Activated T-helper 1 cell treated with anti-CD3 and anti-CD28 coated beads, Interleukin-12 subunit alpha, Interleukin-12 subunit beta, Interleukin-2, Interleukin-4 antibody, amounts not matched to agents 30 ng/mL and 10 ng/mL and 1 ng/mL, durations not matched to agents 14 hours and 24 hours and 36 hours (primary cell): ENCODE measurements around the gene TPTE. TPM values are rescaled to one million over a fixed set of nuclear protein-coding genes. Genes with fewer than 3 reads are reported as not detected.
"Not testable (repeated sequence)": the region's sequence is repeated elsewhere in the genome, so short reads cannot be mapped to it uniquely, and the experiment has no call there.

Experiments
- DNase-seq: peaks from one replicate; pipeline ENCODE4 v3.0.0; 2021; ENCODE audit warnings: low spot score
- H3K27ac Mint-ChIP-seq: one replicate; pipeline ENCODE4 v1.8.0; 2021; ENCODE audit warnings: mild to moderate bottlenecking, mixed read lengths
- H3K27me3 Mint-ChIP-seq: one replicate; pipeline ENCODE4 v1.8.0; 2022; ENCODE audit warnings: mild to moderate bottlenecking, moderate library complexity, mixed read lengths; ENCODE audit not compliant: insufficient read depth
- H3K36me3 Mint-ChIP-seq: one replicate; pipeline ENCODE4 v1.8.0; 2021; ENCODE audit warnings: low read depth, mixed read lengths
- H3K4me1 Mint-ChIP-seq: one replicate; pipeline ENCODE4 v1.8.0; 2021; ENCODE audit warnings: low read depth, mixed read lengths
- H3K4me3 Mint-ChIP-seq: one replicate; pipeline ENCODE4 v1.8.0; 2021; ENCODE audit warnings: mild to moderate bottlenecking, moderate library complexity, mixed read lengths
- H3K9me3 Mint-ChIP-seq: one replicate; pipeline ENCODE4 v1.8.0; 2021; ENCODE audit warnings: mixed read lengths
- intact Hi-C: fragments of 100-400 bp; cut with micrococcal nuclease; formaldehyde crosslinking; loops from one replicate; pipeline ENCODE4 v1.15.1; 2024
- total RNA-seq: library from RNA; stranded (reverse); gene quantifications from 2 replicates; pipeline ENCODE4 v1.2.3, GENCODE V29; 2022

TPTE gene
- total RNA-seq, 1 donor from 2014 or later = not detected

DNA sequence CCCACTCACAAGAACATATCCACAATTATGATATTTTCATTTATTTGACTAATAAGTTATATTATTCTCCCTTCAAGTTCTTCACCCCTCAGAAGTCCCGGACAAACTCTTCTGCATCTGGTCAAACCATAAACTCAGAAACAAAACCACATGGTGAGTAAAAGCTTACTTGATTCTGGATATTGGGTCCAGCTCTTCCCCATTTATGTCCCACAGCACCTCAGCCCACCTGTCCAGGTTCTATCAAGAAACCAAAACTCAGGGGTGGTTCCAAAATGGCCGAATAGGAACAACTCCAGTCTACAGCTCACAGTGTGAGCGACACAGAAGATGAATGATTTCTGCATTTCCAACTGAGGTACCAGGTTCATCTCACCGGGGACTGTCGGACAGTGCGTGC, 109.4 kb downstream of the TPTE start:
- H3K4me3 Mint-ChIP-seq, H3K9me3 Mint-ChIP-seq, H3K27ac Mint-ChIP-seq, H3K36me3 Mint-ChIP-seq, H3K4me1 Mint-ChIP-seq, intact Hi-C loops, DNase-seq, H3K27me3 Mint-ChIP-seq: not testable (repeated sequence)

DNA sequence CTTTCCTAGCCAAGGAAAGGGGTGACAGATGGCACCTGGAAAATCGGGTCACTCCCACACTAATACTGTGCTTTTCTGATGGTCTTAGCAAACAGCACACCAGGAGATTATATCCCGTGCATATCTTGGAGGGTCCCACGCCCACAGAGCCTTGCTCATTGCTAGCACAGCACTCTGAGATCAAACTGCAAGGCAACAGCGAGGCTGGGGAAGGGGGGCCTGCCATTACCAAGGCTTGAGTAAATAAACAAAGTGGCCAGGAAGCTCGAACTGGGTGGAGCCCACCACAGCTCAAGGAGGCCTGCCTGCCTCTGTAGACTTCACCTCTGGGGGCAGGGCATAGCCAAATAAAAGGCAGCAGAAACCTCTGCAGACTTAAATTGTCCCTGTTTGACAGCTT, 109.9 kb downstream of the TPTE start:
- H3K9me3 Mint-ChIP-seq, H3K27ac Mint-ChIP-seq, H3K4me1 Mint-ChIP-seq, H3K36me3 Mint-ChIP-seq, intact Hi-C loops, DNase-seq, H3K27me3 Mint-ChIP-seq, H3K4me3 Mint-ChIP-seq: not testable (repeated sequence)

DNA sequence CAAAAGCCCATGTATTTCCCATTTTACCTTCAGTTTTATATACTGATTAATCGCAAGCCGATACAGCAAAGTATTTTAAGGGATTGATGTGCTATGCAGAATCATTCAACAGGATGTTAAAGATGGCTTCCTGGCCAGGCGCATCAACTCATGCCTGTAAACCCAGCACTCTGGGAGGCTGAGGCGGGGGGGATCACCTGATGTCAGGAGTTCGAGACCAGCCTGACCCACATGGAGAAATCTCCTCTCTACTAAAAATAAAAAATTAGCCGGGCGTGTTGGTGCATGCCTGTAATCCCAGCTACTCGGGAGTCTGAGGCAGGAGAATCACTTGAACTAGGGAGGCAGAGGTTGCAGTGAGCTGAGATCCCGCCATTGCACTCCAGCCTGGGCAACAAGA, 116.8 kb downstream of the TPTE start:
- H3K4me1 Mint-ChIP-seq, H3K27me3 Mint-ChIP-seq, H3K4me3 Mint-ChIP-seq, intact Hi-C loops, H3K9me3 Mint-ChIP-seq, H3K36me3 Mint-ChIP-seq, H3K27ac Mint-ChIP-seq, DNase-seq: not testable (repeated sequence)

DNA sequence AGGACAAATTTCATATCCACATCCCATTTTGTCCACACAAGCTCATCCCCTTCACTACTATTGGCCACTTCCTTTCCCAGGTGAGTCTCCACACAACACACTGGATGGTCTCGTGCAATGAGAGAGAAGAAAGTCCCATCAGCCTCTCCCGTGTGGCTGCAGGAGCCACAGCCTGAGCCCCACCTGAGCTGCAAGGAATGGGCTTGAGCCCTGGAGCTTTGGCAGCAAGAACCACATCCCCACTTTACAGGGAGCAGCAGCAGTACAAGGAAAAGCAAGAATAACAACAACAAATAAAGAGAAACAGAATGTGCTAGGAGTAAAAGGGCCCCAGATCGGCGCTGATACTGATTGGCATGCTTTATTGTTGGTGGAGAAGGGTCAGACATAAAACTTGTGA, 117.7 kb downstream of the TPTE start:
- no peaks in the 10 kb centered on the region for H3K9me3 Mint-ChIP-seq
- intact Hi-C loops = no loop called here
- H3K36me3 Mint-ChIP-seq = no peaks in the 10 kb centered on the region
- no peak overlapping the region for H3K4me3 Mint-ChIP-seq
- no peak overlapping the region for H3K27ac Mint-ChIP-seq
- no peaks in the 10 kb centered on the region for H3K4me1 Mint-ChIP-seq
- no peak for DNase-seq
- no peaks in the 10 kb centered on the region for H3K27me3 Mint-ChIP-seq

DNA sequence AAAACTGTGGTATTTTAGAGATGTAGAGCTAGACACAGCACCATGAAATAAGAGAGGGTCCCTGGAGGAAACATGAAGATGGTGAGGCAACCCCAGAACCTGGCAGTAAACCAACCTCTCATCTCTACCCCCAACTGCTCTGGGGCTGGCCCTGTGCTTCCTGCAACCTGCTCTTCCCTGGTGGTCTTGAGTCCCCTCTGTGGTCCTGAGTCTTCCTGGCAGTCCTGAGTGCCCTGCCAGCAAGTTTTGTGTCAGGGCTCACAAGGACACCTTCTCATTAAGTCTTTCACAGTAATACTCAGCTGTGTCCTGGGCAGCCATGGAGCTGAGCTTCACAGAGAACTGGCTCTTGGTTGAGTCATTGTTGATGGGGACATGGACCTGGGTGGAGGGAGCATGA, 118.4 kb downstream of the TPTE start:
- H3K27me3 Mint-ChIP-seq, DNase-seq, H3K4me1 Mint-ChIP-seq, intact Hi-C loops, H3K9me3 Mint-ChIP-seq, H3K36me3 Mint-ChIP-seq, H3K27ac Mint-ChIP-seq, H3K4me3 Mint-ChIP-seq: not testable (repeated sequence)

DNA sequence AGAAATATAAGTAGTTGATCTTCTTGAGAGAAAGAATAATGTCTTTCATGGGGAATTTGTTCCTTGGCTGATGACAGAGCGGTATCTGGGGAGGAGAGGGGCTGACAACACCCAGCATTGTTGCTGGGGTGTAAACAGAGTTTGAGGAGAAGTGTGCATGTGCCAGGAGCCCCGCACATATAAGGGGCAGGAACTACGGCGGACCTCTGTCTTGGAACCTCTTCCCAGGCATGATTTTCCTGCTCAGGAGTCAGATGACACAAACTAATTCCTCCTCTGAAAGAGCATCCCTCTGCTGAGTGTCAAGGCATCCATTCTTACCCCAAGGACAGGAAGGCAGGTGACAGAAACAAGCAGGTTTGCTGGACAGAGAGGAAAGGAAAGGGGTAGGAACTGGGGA, 119.1 kb downstream of the TPTE start:
- intact Hi-C loops = no loop called here
- Mint-ChIP-seq H3K4me1 (no peaks in the 10 kb centered on the region), H3K9me3 (no peaks in the 10 kb centered on the region), H3K36me3 (no peaks in the 10 kb centered on the region), H3K27me3 (no peaks in the 10 kb centered on the region), H3K4me3 (no peak overlapping the region), H3K27ac (no peak overlapping the region)
- no peak for DNase-seq

DNA sequence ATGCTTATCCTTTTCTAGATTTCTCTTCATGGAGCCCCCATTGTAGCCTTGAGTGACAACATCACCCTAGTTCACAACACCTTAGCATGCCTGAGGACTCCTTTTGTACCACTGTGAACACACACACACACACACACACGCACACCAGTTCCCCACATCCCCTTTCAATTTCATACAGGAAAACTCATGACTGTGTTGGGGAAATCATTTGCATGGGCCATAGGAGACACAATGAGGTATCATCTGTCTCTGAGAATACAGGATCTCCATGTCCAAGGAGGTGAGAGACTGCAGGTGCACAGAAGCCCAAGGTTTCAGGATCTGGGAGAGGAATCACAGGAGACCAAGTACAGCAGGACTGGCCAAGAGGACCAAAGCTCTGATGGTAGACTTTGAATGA, 119.7 kb downstream of the TPTE start:
- intact Hi-C loops = no loop called here
- Mint-ChIP-seq H3K36me3 (no peaks in the 10 kb centered on the region), H3K27me3 (no peaks in the 10 kb centered on the region), H3K27ac (no peak overlapping the region), H3K4me1 (no peaks in the 10 kb centered on the region), H3K9me3 (no peaks in the 10 kb centered on the region), H3K4me3 (no peak overlapping the region)
- no peak for DNase-seq

DNA sequence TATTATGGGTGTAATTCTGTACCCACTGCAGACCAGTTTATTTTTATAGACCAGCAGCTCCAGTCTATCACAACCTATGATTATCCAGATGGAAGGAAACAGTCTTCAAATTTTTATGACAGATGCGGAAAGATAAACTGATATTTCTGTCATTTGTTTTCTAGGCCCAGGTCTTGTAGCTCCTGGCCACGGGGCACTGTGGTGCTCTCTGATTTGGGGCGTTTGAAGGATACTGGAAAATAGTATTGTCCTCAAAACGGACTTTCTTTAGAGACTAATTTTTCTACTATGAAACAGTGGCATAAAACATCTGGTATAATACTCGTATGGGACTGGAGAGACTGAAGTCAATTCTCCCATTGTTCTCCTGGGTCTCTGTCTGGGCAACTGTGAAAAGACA, 124.3 kb downstream of the TPTE start:
- DNase-seq, intact Hi-C loops, H3K4me3 Mint-ChIP-seq, H3K27me3 Mint-ChIP-seq, H3K36me3 Mint-ChIP-seq, H3K27ac Mint-ChIP-seq, H3K4me1 Mint-ChIP-seq: not testable (repeated sequence)
- H3K9me3 Mint-ChIP-seq = peaks cover 26% of the 10 kb centered on the region

DNA sequence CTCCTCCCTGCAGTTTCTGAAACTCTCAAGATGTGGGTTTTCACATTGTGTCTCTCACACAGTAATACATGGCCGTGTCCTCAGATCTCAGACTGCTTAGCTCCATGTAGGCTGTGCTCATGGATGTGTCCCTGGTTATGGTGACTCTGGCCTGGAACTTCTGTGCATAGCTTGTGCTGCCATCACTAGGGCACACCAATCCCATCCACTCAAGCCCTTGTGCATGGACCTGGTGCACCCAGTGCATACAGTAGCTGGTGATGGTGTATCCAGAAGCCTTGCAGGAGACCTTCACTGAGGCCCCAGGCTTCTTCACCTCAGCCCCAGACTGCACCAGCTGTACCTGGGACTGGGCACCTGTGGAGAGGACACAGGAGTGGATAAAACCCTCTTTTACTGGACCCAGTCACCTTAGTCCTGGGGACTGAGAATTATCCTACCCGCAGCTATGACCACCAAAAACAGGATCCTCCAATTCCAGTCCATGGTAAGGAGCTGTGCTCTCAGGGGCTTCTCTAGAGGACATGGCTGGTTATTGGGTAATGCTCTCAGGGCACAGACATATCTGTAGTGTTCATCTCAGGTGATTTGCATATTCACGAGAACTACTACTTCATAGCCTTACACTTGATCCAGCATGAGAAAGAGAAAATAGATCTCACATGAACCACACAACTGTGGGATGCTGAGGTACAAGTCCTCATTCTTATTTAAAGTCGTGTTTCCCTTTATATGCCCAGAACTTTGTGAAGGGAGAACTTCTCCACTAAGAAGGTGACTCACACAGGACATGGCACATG, 128.2 kb downstream of the TPTE start:
- intact Hi-C loops, H3K36me3 Mint-ChIP-seq, H3K27ac Mint-ChIP-seq, H3K27me3 Mint-ChIP-seq, DNase-seq, H3K4me1 Mint-ChIP-seq, H3K4me3 Mint-ChIP-seq: not testable (repeated sequence)
- peaks cover 26% of the 10 kb centered on the region for H3K9me3 Mint-ChIP-seq

DNA sequence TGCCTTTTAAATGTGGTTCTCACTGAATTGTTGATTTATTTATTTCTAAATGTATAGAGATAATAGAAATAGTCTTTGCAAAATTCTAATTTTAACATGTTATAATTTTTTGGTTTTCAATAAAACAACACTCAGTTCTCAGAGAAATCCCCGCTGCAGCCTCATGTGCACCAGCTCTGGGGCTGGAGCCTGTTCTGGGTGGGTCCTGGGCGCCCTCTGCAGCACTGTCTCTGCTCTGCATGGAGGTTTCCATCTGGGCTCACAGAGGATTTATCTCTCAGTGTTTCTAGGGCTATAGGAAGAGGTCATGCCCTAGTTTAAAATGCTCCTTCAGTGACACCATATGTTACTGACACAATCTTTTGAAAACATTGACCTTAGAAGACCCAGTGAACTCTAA, 128.9 kb downstream of the TPTE start:
- H3K4me1 Mint-ChIP-seq, H3K27ac Mint-ChIP-seq, H3K4me3 Mint-ChIP-seq, intact Hi-C loops, H3K36me3 Mint-ChIP-seq, H3K27me3 Mint-ChIP-seq, DNase-seq: not testable (repeated sequence)
- H3K9me3 Mint-ChIP-seq = peaks cover 26% of the 10 kb centered on the region
